Central memory CD8-positive, alpha-beta T cell (primary cell): ENCODE measurements around the gene NOSTRIN.
"Not testable (repeated sequence)": the region's sequence is repeated elsewhere in the genome, so short reads cannot be mapped to it uniquely, and the experiment has no call there.

Source experiments
- ATAC-seq: fragments of 150-1000 bp; cut with Tn5 transposase; replicated peaks from 2 replicates; pipeline ENCODE4 v1.10.0; 2022; ENCODE audit warnings: mild to moderate bottlenecking, moderate FRiP score, moderate number of reproducible peaks; ENCODE audit not compliant: poor library complexity, severe bottlenecking; ENCODE audit errors: extremely low read depth
- DNase-seq, 2 donors: peaks; one replicate each; pipeline ENCODE4 v3.0.0; 2021; ENCODE audit warnings: low spot score in 2 of 2
- H3K27ac Mint-ChIP-seq: one replicate; pipeline ENCODE4 v1.8.0; 2022; ENCODE audit warnings: low read depth, mild to moderate bottlenecking, moderate library complexity, mixed read lengths
- H3K27me3 Mint-ChIP-seq: one replicate; pipeline ENCODE4 v1.8.0; 2022; ENCODE audit warnings: mixed read lengths
- H3K36me3 Mint-ChIP-seq: one replicate; pipeline ENCODE4 v1.8.0; 2022; ENCODE audit warnings: mild to moderate bottlenecking, moderate library complexity, mixed read lengths; ENCODE audit not compliant: insufficient read depth
- H3K4me1 Mint-ChIP-seq: one replicate; pipeline ENCODE4 v1.8.0; 2022; ENCODE audit warnings: mixed read lengths
- H3K4me3 Mint-ChIP-seq: one replicate; pipeline ENCODE4 v1.8.0; 2022; ENCODE audit warnings: mild to moderate bottlenecking, moderate library complexity, mixed read lengths
- H3K9me3 Mint-ChIP-seq: one replicate; pipeline ENCODE4 v1.8.0; 2022; ENCODE audit warnings: mixed read lengths

The NOSTRIN gene

GRCh38 chr2:168801961-168802858 lies at the start of gene NOSTRIN:
TSS of gene NOSTRIN (plus strand) at chr2:168802637. CDS start at chr2:168802647, 10 bp downstream.
- Mint-ChIP-seq H3K9me3 (no peaks in the 10 kb centered on the region), H3K27me3 (no peaks in the 10 kb centered on the region), H3K27ac (no peak within 1 kb of the TSS), H3K36me3 (no peaks in the 10 kb centered on the region), H3K4me3 (no peak within 1 kb of the TSS), H3K4me1 (no peaks in the 10 kb centered on the region)
- ATAC-seq: no peak
- no peak for DNase-seq

GRCh38 chr2:168753765-168754329 lies 48.6 kb upstream of the NOSTRIN start:
- H3K4me3 Mint-ChIP-seq: no peak overlapping the region
- no peaks in the 10 kb centered on the region for H3K27me3 Mint-ChIP-seq
- peaks cover 4% of the 10 kb centered on the region for H3K36me3 Mint-ChIP-seq
- ATAC-seq (no peak), DNase-seq (no peak)
- no peak overlapping the region for H3K27ac Mint-ChIP-seq
- no peaks in the 10 kb centered on the region for H3K9me3 Mint-ChIP-seq
- peaks cover 45% of the 10 kb centered on the region for H3K4me1 Mint-ChIP-seq

GRCh38 chr2:168757223-168757622 lies 45.2 kb upstream of the NOSTRIN start:
- Mint-ChIP-seq H3K4me3 (no peak overlapping the region), H3K27me3 (no peaks in the 10 kb centered on the region), H3K36me3 (peaks cover 4% of the 10 kb centered on the region), H3K9me3 (no peaks in the 10 kb centered on the region), H3K27ac (no peak overlapping the region), H3K4me1 (peaks cover 26% of the 10 kb centered on the region)
- DNase-seq: no peak
- ATAC-seq: no peak

- peaks cover 3% of the 10 kb centered on the region for H3K36me3 Mint-ChIP-seq
- no peak overlapping the region for H3K4me3 Mint-ChIP-seq
- ATAC-seq (peak; percentile 52), DNase-seq (no peak)
- H3K27ac Mint-ChIP-seq: no peak overlapping the region
- H3K9me3 Mint-ChIP-seq: no peaks in the 10 kb centered on the region
- peaks cover 16% of the 10 kb centered on the region for H3K4me1 Mint-ChIP-seq
- H3K27me3 Mint-ChIP-seq: no peaks in the 10 kb centered on the region
These were observed 43.2 kb upstream of the NOSTRIN start for GRCh38 chr2:168758970-168759820.

GRCh38 chr2:168765401-168765800 lies 37.0 kb upstream of the NOSTRIN start:
- H3K27me3 Mint-ChIP-seq: no peaks in the 10 kb centered on the region
- H3K9me3 Mint-ChIP-seq: no peaks in the 10 kb centered on the region
- no peak overlapping the region for H3K27ac Mint-ChIP-seq
- no peak for ATAC-seq
- H3K36me3 Mint-ChIP-seq: peaks cover 2% of the 10 kb centered on the region
- H3K4me3 Mint-ChIP-seq: no peak overlapping the region
- no peak for DNase-seq
- no peaks in the 10 kb centered on the region for H3K4me1 Mint-ChIP-seq

- Mint-ChIP-seq H3K27me3 (no peaks in the 10 kb centered on the region), H3K27ac (no peak overlapping the region), H3K4me1 (no peaks in the 10 kb centered on the region), H3K36me3 (peaks cover 2% of the 10 kb centered on the region), H3K9me3 (no peaks in the 10 kb centered on the region), H3K4me3 (no peak overlapping the region)
- ATAC-seq (no peak), DNase-seq (no peak)
These were observed 35.8 kb upstream of the NOSTRIN start for GRCh38 chr2:168766600-168766999.

- no peaks in the 10 kb centered on the region for H3K4me1 Mint-ChIP-seq
- H3K9me3 Mint-ChIP-seq: no peaks in the 10 kb centered on the region
- DNase-seq: no peak
- no peak overlapping the region for H3K27ac Mint-ChIP-seq
- H3K36me3 Mint-ChIP-seq: peaks cover 2% of the 10 kb centered on the region
- no peak overlapping the region for H3K4me3 Mint-ChIP-seq
- ATAC-seq: no peak
- no peaks in the 10 kb centered on the region for H3K27me3 Mint-ChIP-seq
These were observed 35.2 kb upstream of the NOSTRIN start for GRCh38 chr2:168767258-168767657.

GRCh38 chr2:168768357-168768756 lies 34.1 kb upstream of the NOSTRIN start:
- not testable (repeated sequence) for H3K36me3 Mint-ChIP-seq, ATAC-seq, H3K9me3 Mint-ChIP-seq, H3K4me3 Mint-ChIP-seq, H3K4me1 Mint-ChIP-seq, H3K27me3 Mint-ChIP-seq, DNase-seq, H3K27ac Mint-ChIP-seq

- peaks cover 4% of the 10 kb centered on the region for H3K36me3 Mint-ChIP-seq
- H3K27me3 Mint-ChIP-seq: no peaks in the 10 kb centered on the region
- no peaks in the 10 kb centered on the region for H3K9me3 Mint-ChIP-seq
- H3K27ac Mint-ChIP-seq: no peak overlapping the region
- ATAC-seq (no peak), DNase-seq (no peak)
- no peak overlapping the region for H3K4me3 Mint-ChIP-seq
- H3K4me1 Mint-ChIP-seq: no peaks in the 10 kb centered on the region
These were observed 31.6 kb upstream of the NOSTRIN start for GRCh38 chr2:168770796-168771195.

GRCh38 chr2:168772704-168773103 lies 29.7 kb upstream of the NOSTRIN start:
- no peak for DNase-seq
- Mint-ChIP-seq H3K27me3 (no peaks in the 10 kb centered on the region), H3K9me3 (no peaks in the 10 kb centered on the region), H3K36me3 (peaks cover 2% of the 10 kb centered on the region), H3K4me3 (no peak overlapping the region), H3K27ac (no peak overlapping the region), H3K4me1 (no peaks in the 10 kb centered on the region)
- no peak for ATAC-seq

GRCh38 chr2:168773128-168773527 lies 29.3 kb upstream of the NOSTRIN start:
- no peak for ATAC-seq
- Mint-ChIP-seq H3K27me3 (no peaks in the 10 kb centered on the region), H3K27ac (no peak overlapping the region), H3K4me3 (no peak overlapping the region), H3K36me3 (peaks cover 2% of the 10 kb centered on the region), H3K4me1 (no peaks in the 10 kb centered on the region), H3K9me3 (no peaks in the 10 kb centered on the region)
- no peak for DNase-seq

GRCh38 chr2:168773719-168774521 lies 28.5 kb upstream of the NOSTRIN start:
- ATAC-seq: no peak
- H3K9me3 Mint-ChIP-seq: no peaks in the 10 kb centered on the region
- no peaks in the 10 kb centered on the region for H3K4me1 Mint-ChIP-seq
- DNase-seq: no peak
- H3K27me3 Mint-ChIP-seq: no peaks in the 10 kb centered on the region
- no peak overlapping the region for H3K27ac Mint-ChIP-seq
- H3K36me3 Mint-ChIP-seq: peaks cover 2% of the 10 kb centered on the region
- no peak overlapping the region for H3K4me3 Mint-ChIP-seq
